ENCODE data around the gene ZDHHC17. TPM values are rescaled to one million over a fixed set of nuclear protein-coding genes. Genes with fewer than 3 reads are reported as not detected.

ZDHHC17 gene
- total RNA-seq, 1 donor: 33.3 TPM

DNA sequence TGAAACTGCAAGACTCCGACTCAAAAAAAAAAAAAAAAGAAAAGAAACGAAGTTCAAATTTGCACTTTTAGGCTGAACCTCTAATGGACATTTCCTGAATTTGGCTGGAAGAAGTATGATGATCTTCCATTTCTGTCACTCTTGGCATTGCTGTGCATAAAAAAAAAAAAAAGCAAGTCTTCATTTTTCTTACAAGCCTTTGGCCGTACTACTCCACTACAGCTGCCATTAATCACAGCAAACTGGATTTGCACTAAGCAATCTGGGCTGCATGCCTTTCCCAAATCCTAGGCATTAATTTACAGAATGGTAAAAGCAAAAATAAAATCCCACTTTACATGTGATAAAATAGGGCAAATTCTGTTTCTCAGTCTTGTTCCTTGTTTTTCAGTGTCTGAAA is 107.8 kb downstream of the ZDHHC17 start:
- H3K4me3 ChIP-seq (ENCODE audit: low read depth, low read length): no peak overlapping the region
- peak; percentile 58 for DNase-seq (ENCODE audit: low read depth)
- TF ChIP-seq, protein P1, sequence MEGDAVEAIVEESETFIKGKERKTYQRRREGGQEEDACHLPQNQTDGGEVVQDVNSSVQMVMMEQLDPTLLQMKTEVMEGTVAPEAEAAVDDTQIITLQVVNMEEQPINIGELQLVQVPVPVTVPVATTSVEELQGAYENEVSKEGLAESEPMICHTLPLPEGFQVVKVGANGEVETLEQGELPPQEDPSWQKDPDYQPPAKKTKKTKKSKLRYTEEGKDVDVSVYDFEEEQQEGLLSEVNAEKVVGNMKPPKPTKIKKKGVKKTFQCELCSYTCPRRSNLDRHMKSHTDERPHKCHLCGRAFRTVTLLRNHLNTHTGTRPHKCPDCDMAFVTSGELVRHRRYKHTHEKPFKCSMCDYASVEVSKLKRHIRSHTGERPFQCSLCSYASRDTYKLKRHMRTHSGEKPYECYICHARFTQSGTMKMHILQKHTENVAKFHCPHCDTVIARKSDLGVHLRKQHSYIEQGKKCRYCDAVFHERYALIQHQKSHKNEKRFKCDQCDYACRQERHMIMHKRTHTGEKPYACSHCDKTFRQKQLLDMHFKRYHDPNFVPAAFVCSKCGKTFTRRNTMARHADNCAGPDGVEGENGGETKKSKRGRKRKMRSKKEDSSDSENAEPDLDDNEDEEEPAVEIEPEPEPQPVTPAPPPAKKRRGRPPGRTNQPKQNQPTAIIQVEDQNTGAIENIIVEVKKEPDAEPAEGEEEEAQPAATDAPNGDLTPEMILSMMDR (IDR thresholded peaks at IDR 0.05; ENCODE audit: insufficient read depth, low read length): no peak

DNA sequence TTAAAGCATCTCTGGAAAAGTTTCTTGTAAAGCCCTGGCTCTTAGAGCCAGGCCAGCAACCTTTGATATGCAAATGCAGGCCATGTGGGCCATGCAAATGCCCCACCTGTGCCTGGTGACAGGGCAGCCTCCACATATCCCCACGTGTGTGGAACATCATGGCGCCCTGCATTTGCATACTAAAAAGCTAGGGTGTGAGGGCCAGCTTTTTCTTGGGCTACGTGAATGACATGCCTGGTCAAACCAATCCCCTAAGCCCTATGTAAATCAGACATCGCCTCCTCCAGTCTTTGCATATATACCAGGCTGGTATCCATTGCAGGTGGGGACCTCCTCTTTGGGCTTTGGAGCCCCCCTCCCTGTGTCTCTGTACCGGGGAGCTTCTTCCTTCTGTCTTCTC is 108.5 kb downstream of the ZDHHC17 start:
- DNase-seq (ENCODE audit: low read depth): no peak
- H3K4me3 ChIP-seq (ENCODE audit: low read depth, low read length): no peak overlapping the region
- TF ChIP-seq, protein P1 (IDR thresholded peaks at IDR 0.05; ENCODE audit: insufficient read depth, low read length): no peak

DNA sequence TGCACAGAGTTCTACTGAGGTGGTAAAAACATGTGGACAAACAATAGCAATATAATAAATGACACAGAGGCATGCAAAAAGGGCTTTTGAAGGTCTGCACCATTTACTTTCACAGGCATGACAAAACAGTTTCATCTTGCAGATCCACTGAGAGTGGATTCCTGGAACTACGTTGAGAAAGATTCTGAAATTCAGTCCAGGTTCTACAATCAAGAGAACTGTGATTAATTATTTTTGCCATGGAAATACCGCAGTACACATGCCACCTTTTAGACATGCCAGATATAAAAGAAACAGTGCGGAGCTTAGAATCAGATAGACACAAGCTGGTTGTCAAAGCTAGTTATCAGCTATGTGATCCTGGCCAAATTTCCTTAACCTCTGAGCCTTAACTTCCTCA is 110.1 kb downstream of the ZDHHC17 start:
- no peak overlapping the region for H3K4me3 ChIP-seq (ENCODE audit: low read depth, low read length)
- DNase-seq (ENCODE audit: low read depth): peak; percentile 55
- TF ChIP-seq, protein P1 (IDR thresholded peaks at IDR 0.05; ENCODE audit: insufficient read depth, low read length): no peak

DNA sequence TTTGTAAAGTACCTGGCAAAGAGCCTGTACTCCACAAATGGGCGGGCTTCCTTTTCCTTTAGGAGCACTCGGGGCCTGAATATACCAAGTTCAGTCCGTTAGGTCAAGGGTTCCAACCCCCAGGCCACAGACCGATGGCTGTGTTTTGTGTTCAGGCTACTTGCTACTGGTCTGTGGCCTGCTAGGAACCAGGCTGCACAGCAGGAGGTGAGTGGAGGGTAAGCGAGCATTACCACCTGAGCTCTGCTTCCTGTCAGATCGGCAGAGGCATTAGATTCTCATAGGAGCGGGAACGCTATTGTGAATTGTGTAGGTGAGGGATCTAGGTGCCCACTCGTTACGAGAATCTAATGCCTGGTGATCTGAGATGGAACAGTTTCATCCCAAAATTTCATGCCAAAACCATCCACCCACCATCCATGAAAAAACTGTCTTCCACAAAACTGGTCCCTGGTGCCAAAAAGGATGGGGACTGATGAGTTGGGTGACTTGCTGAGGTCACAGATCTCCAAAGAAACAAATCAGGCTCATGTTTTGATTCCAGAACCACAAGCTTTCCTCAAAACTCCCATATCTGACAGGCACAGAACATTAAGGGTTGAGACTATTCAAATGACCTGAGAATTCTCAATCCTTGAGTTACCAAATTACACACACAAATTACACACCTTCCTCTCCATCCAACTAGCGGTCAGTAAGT is 110.7 kb downstream of the ZDHHC17 start:
- DNase-seq (ENCODE audit: low read depth): no peak
- TF ChIP-seq, protein P1 (IDR thresholded peaks at IDR 0.05; ENCODE audit: insufficient read depth, low read length): no peak
- H3K4me3 ChIP-seq (ENCODE audit: low read depth, low read length): no peak overlapping the region

DNA sequence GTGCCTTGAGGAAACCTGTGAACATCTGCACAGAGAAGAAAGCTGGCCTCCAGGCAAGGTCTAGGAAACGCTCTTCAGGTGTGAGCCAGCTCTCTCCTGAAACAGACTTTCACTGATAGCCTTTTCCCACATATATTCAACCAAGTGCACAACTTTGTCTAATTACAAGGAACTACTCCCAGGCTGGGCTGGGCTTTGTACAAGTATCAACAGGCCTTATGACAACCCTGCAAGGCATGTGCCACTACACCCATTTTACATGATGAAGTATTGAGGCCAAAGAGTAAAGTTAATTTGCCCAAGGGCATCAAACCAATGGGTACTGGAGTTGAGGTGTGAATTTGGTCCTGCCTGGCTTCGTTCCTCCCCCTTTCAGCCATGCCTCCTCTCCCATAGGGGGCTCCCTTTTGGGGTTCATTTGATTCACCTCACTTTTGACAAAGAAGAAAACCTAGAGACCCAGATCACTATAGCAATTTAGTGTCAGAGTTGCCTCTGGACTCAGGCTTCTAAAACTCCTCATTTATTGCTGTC is 112.8 kb downstream of the ZDHHC17 start:
- DNase-seq (ENCODE audit: low read depth): no peak
- TF ChIP-seq, protein P1 (IDR thresholded peaks at IDR 0.05; ENCODE audit: insufficient read depth, low read length): no peak
- H3K4me3 ChIP-seq (ENCODE audit: low read depth, low read length): no peak overlapping the region

DNA sequence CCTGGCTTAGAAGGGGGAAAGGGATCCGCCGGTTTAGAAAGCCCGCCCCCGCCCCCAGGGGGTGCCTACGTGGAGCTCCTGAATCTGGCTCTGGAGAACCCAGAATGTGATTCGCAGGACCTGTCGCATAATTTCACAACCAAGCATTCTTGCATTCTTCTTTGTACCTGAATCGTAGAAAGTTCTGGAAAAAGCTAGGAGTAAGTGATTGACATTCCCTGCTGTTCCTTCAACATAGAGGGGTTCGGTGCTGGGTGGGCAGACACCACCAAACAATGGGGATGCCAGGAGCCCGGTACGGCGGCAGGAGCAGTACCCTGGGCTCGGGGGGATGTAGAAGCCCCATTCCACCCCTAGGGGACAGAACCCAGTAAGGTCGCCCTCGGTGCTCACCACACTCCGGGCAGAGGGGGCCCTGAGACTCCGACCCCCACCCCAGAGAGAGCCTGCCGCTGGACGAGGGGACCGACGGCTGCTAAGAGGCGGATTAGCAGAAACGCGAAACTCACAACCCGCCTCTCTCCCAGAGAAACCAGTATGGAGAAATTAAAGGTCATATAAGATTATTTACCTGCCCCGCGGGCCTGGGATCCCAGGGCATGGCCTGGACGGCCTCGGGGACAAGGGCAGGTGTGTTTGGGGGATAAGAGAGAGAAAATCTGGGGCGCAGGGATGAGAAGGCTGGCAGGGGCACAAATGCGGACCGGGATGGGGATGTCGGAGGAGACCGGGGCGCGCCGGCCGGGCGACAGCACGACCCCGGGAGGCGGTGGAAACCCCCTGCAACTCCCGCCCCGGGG is 114.4 kb downstream of the ZDHHC17 start:
- DNase-seq (ENCODE audit: low read depth): no peak
- TF ChIP-seq, protein P1 (IDR thresholded peaks at IDR 0.05; ENCODE audit: insufficient read depth, low read length): peak; percentile 25

More for the DNA sequence above, 114.4 kb downstream of the ZDHHC17 start:
- H3K4me3 ChIP-seq (ENCODE audit: low read depth, low read length): peak overlapping the region; percentile 74

Measured in fibroblast of the aortic adventitia (primary cell).